H9 (cell line): Measurements from ENCODE around the gene ZNF892. TPM values are rescaled to one million over a fixed set of nuclear protein-coding genes. Genes with fewer than 3 reads are reported as not detected.

Experiments used
- DNase-seq: peaks from one replicate; pipeline ENCODE4 v3.0.0-alpha.2; 2017
- H2AFZ ChIP-seq: one replicate; pipeline ENCODE4 v1.6.1; 2013; ENCODE audit warnings: mild to moderate bottlenecking, low read length, control low read depth, moderate library complexity
- H2AK5ac ChIP-seq: 2 replicates; pipeline ENCODE4 v1.6.1; 2013; ENCODE audit warnings: low read length, control low read depth, mixed read lengths; ENCODE audit not compliant: insufficient read length
- H2BK120ac ChIP-seq: one replicate; pipeline ENCODE4 v1.6.1; 2013; ENCODE audit warnings: low read depth, mild to moderate bottlenecking, low read length, control low read depth, inconsistent platforms; ENCODE audit not compliant: poor library complexity, severe bottlenecking
- H2BK12ac ChIP-seq: 2 replicates; pipeline ENCODE4 v1.6.1; 2013; ENCODE audit warnings: low read length, control low read depth, mixed read lengths, low read depth; ENCODE audit not compliant: insufficient read length
- H2BK15ac ChIP-seq: 2 replicates; pipeline ENCODE4 v1.6.1; 2013; ENCODE audit warnings: low read depth, low read length, control low read depth
- H2BK20ac ChIP-seq: one replicate; pipeline ENCODE4 v1.6.1; 2013; ENCODE audit warnings: low read depth, mild to moderate bottlenecking, low read length, control low read depth, inconsistent platforms; ENCODE audit not compliant: poor library complexity, severe bottlenecking
- H2BK5ac ChIP-seq: 2 replicates; pipeline ENCODE4 v1.6.1; 2013; ENCODE audit warnings: low read length, control low read depth, mixed read lengths; ENCODE audit not compliant: insufficient read length
- H3K14ac ChIP-seq: 2 replicates; pipeline ENCODE4 v1.6.1; 2013; ENCODE audit warnings: low read length, control low read depth; ENCODE audit not compliant: insufficient read depth
- H3K18ac ChIP-seq: 2 replicates; pipeline ENCODE4 v1.6.1; 2013; ENCODE audit warnings: low read depth, mild to moderate bottlenecking, mixed read lengths, low read length, control low read depth; ENCODE audit not compliant: insufficient read length
- H3K23ac ChIP-seq: 2 replicates; pipeline ENCODE4 v1.6.1; 2013; ENCODE audit warnings: low read length, control low read depth, mixed read lengths, low read depth; ENCODE audit not compliant: insufficient read length
- H3K23me2 ChIP-seq: 2 replicates; pipeline ENCODE4 v1.6.1; 2013; ENCODE audit warnings: low read depth, mild to moderate bottlenecking, mixed read lengths, low read length, control low read depth; ENCODE audit not compliant: insufficient read length, poor library complexity, severe bottlenecking
- H3K27ac ChIP-seq: 2 replicates; pipeline ENCODE4 v1.5.1; 2013; ENCODE audit warnings: low read length, control low read depth, mixed read lengths, low read depth; ENCODE audit not compliant: insufficient read length
- H3K27me3 ChIP-seq: 2 replicates; pipeline ENCODE4 v1.6.1; 2013; ENCODE audit warnings: low read length, control low read depth, inconsistent platforms; ENCODE audit not compliant: insufficient read depth
- H3K4ac ChIP-seq: 2 replicates; pipeline ENCODE4 v1.6.1; 2013; ENCODE audit warnings: low read depth, mild to moderate bottlenecking, control low read depth, inconsistent platforms, low read length, moderate library complexity
- H3K4me1 ChIP-seq: 2 replicates; pipeline ENCODE4 v1.6.1; 2013; ENCODE audit warnings: low read length, control low read depth, inconsistent platforms; ENCODE audit not compliant: insufficient read depth
- H3K4me2 ChIP-seq: 2 replicates; pipeline ENCODE4 v1.6.1; 2013; ENCODE audit warnings: low read length, control low read depth, mixed read lengths; ENCODE audit not compliant: insufficient read length, insufficient read depth
- H3K56ac ChIP-seq: 2 replicates; pipeline ENCODE4 v1.6.1; 2013; ENCODE audit warnings: low read depth, mild to moderate bottlenecking, mixed read lengths, low read length, control low read depth; ENCODE audit not compliant: insufficient read length
- H3K79me1 ChIP-seq: 2 replicates; pipeline ENCODE4 v1.6.1; 2013; ENCODE audit warnings: low read depth, mild to moderate bottlenecking, moderate library complexity, low read length, control low read depth, inconsistent platforms; ENCODE audit not compliant: insufficient read depth, poor library complexity, severe bottlenecking
- H3K79me2 ChIP-seq: 2 replicates; pipeline ENCODE4 v1.6.1; 2013; ENCODE audit warnings: low read length, control low read depth, inconsistent platforms; ENCODE audit not compliant: insufficient read depth
- H3K9ac ChIP-seq: 2 replicates; pipeline ENCODE4 v1.6.1; 2013; ENCODE audit warnings: low read length, control low read depth, mixed read lengths; ENCODE audit not compliant: insufficient read length; ENCODE audit errors: extremely low read depth
- H3K9me3 ChIP-seq: one replicate; pipeline ENCODE4 v1.6.1; 2013; ENCODE audit warnings: low read depth, low read length, inconsistent platforms; ENCODE audit not compliant: control insufficient read depth
- H3T11ph ChIP-seq: one replicate; pipeline ENCODE4 v1.6.1; 2013; ENCODE audit warnings: mild to moderate bottlenecking, low read length, control low read depth, inconsistent platforms
- H4K20me1 ChIP-seq: one replicate; pipeline ENCODE4 v1.6.1; 2013; ENCODE audit not compliant: control insufficient read depth, insufficient read length, insufficient read depth
- H4K5ac ChIP-seq: 2 replicates; pipeline ENCODE4 v1.6.1; 2013; ENCODE audit warnings: low read depth, mild to moderate bottlenecking, mixed read lengths, low read length, control low read depth; ENCODE audit not compliant: insufficient read length
- H4K8ac ChIP-seq: replicated peaks from 2 replicates; pipeline ENCODE4 v1.6.1; 2013; ENCODE audit warnings: low read length, control low read depth, mixed read lengths, low read depth; ENCODE audit not compliant: insufficient read length
- H4K91ac ChIP-seq: 2 replicates; pipeline ENCODE4 v1.6.1; 2013; ENCODE audit warnings: low read depth, mild to moderate bottlenecking, moderate library complexity, mixed read lengths, low read length, control low read depth; ENCODE audit not compliant: insufficient read length
- H3K27ac Mint-ChIP-seq, 3 experiments: 2 replicates in 2 of 3; 3 replicates in 1 of 3; pipeline ENCODE4 v1.8.0; 2020 to 2021; ENCODE audit warnings: mixed read lengths in 3 of 3, mild to moderate bottlenecking in 1 of 3, moderate library complexity in 1 of 3
- H3K27me3 Mint-ChIP-seq: 2 replicates; pipeline ENCODE4 v1.8.0; 2021; ENCODE audit warnings: low read depth, mild to moderate bottlenecking, moderate library complexity, mixed read lengths
- H3K36me3 Mint-ChIP-seq, 3 experiments: 2 replicates in 2 of 3; 3 replicates in 1 of 3; pipeline ENCODE4 v1.8.0; 2020 to 2021; ENCODE audit warnings: low read depth in 3 of 3, mixed read lengths in 3 of 3; ENCODE audit not compliant: insufficient read depth in 1 of 3
- H3K4me1 Mint-ChIP-seq, 2 experiments: 2 replicates each; pipeline ENCODE4 v1.8.0; 2020; ENCODE audit warnings: mixed read lengths in 2 of 2
- H3K4me3 Mint-ChIP-seq, 2 experiments: 2 replicates in 1 of 2; 3 replicates in 1 of 2; pipeline ENCODE4 v1.8.0; 2020 to 2021; ENCODE audit warnings: mild to moderate bottlenecking in 2 of 2, mixed read lengths in 2 of 2, moderate library complexity in 1 of 2
- H3K9me3 Mint-ChIP-seq, 2 experiments: 2 replicates in 1 of 2; 3 replicates in 1 of 2; pipeline ENCODE4 v1.8.0; 2020; ENCODE audit warnings: mild to moderate bottlenecking in 2 of 2, mixed read lengths in 2 of 2, moderate library complexity in 1 of 2
- total RNA-seq: library from RNA; stranded (reverse); gene quantifications from 2 replicates; pipeline ENCODE4 v1.2.1, GENCODE V29; 2021
- TF ChIP-seq, protein P1 (sequence below): fragments of 200-600 bp; sonication (generic); conservative IDR thresholded peaks from 3 replicates; pipeline ENCODE4 v1.8.0; 2021; ENCODE audit warnings: antibody characterized with exemption, mild to moderate bottlenecking

Gene ZNF892
- total RNA-seq, 1 experiment from 2014 or later: 13.2 TPM

DNA sequence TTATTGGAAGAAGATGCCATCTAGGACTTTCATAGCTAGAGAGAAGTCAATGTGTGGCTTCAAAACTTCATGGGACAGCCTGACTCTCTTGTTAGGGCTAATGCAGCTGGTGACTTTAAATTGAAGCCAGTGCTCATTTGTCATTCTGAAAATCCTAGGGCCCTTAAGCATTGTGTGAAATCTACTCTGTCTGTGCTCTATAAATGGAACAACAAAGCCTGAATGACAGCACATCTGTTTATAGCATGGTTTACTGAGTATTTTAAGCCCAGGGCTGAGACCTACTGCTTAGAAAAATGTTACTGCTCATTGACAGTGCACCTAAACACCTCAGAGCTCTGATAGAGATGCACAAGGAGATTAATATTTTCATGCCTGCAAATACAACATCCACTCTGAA is 30.8 kb downstream of the ZNF892 start:
- Histone ChIP-seq H3K4ac (no peak overlapping the region), H2BK120ac (no peak overlapping the region), H2BK12ac (no peak overlapping the region), H3K4me1 (no peaks in the 10 kb centered on the region), H2BK5ac (no peak overlapping the region), H4K5ac (no peak overlapping the region), H2BK15ac (no peak overlapping the region), H3K79me1 (no peaks in the 10 kb centered on the region), H3K27me3 (no peaks in the 10 kb centered on the region), H4K20me1 (no peaks in the 10 kb centered on the region), H3K23me2 (no peaks in the 10 kb centered on the region), H3K56ac (no peak overlapping the region), H3K9me3 (peaks cover 15% of the 10 kb centered on the region), H3K27ac (no peak overlapping the region), H2AFZ (no peak overlapping the region), H2BK20ac (no peak overlapping the region), H3K79me2 (no peaks in the 10 kb centered on the region), H3K18ac (no peak overlapping the region), H3K14ac (no peak overlapping the region), H3T11ph (no peak overlapping the region), H2AK5ac (no peak overlapping the region), H4K8ac (no peak overlapping the region), H3K23ac (no peak overlapping the region), H3K4me2 (no peak overlapping the region), H3K9ac (no peak overlapping the region), H4K91ac (no peak overlapping the region)
- DNase-seq: no peak
- H3K36me3 Mint-ChIP-seq: peaks cover 15 to 19% (median 16%) of the 10 kb centered on the region in 3 experiments; a peak in 6 of 7 replicates
- peaks cover 11% of the 10 kb centered on the region for H3K27me3 Mint-ChIP-seq
- H3K9me3 Mint-ChIP-seq: peaks cover 77 to 80% of the 10 kb centered on the region in 2 experiments
- H3K4me1 Mint-ChIP-seq: no peaks in the 10 kb centered on the region
- no peak overlapping the region for H3K4me3 Mint-ChIP-seq
- no peak overlapping the region for H3K27ac Mint-ChIP-seq
- TF ChIP-seq, protein P1, sequence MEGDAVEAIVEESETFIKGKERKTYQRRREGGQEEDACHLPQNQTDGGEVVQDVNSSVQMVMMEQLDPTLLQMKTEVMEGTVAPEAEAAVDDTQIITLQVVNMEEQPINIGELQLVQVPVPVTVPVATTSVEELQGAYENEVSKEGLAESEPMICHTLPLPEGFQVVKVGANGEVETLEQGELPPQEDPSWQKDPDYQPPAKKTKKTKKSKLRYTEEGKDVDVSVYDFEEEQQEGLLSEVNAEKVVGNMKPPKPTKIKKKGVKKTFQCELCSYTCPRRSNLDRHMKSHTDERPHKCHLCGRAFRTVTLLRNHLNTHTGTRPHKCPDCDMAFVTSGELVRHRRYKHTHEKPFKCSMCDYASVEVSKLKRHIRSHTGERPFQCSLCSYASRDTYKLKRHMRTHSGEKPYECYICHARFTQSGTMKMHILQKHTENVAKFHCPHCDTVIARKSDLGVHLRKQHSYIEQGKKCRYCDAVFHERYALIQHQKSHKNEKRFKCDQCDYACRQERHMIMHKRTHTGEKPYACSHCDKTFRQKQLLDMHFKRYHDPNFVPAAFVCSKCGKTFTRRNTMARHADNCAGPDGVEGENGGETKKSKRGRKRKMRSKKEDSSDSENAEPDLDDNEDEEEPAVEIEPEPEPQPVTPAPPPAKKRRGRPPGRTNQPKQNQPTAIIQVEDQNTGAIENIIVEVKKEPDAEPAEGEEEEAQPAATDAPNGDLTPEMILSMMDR: no peak
